ENCODE measurements around the gene UNC45B. TPM values are rescaled to one million over a fixed set of nuclear protein-coding genes. Genes with fewer than 3 reads are reported as not detected.

UNC45B gene
- polyA plus RNA-seq, 1 of the 3 experiments (the other 2 are of a cell fraction): not detected

- no peak overlapping the region for H2AFZ ChIP-seq (ENCODE audit: low read depth)
- POLR2A ChIA-PET: no interaction called here
- CTCF ChIA-PET: no interaction called here
- H3K9ac ChIP-seq: no peak overlapping the region
- H3K9me2 ChIP-seq: no peaks in the 10 kb centered on the region
- H3K4me3 ChIP-seq (ENCODE audit: low read depth in 2 of 2, low read length in 1 of 2): no peak overlapping the region
- H3K4me2 ChIP-seq: no peak overlapping the region
- WGBS (ENCODE audit: low lambda C conversion rate): 0% methylated on average over 1 of the region's 1 CpG
- DNase-seq: no peak
- H3K27ac ChIP-seq (ENCODE audit: low read depth in 2 of 2, low read length in 1 of 2): no peak overlapping the region
- no peaks in the 10 kb centered on the region for H3K9me3 ChIP-seq
- no peaks in the 10 kb centered on the region for H3K36me3 ChIP-seq (replicated peaks in 1 of 2; ENCODE audit: control insufficient read depth in 1 of 2, insufficient read depth in 2 of 2, low read length in 1 of 2)
- TF ChIP-seq MEF2A (IDR thresholded peaks at IDR 0.05; ENCODE audit: borderline replicate concordance, low read depth): no peak
- no peak for TF ChIP-seq RXRA (IDR thresholded peaks at IDR 0.05; ENCODE audit: borderline replicate concordance, low read depth)
- TF ChIP-seq JUND (IDR thresholded peaks at IDR 0.05): no peak
- no peaks in the 10 kb centered on the region for H3K4me1 ChIP-seq (ENCODE audit: control insufficient read depth in 1 of 2, insufficient read depth in 2 of 2, low read depth in 1 of 2, low read length in 1 of 2)
- H3K27me3 ChIP-seq (ENCODE audit: insufficient read depth): peaks cover 55% of the 10 kb centered on the region; the same call in 1 of the 2 replicates
- H4K20me1 ChIP-seq (ENCODE audit: insufficient read depth): no peaks in the 10 kb centered on the region
- H3F3A ChIP-seq (replicated peaks; ENCODE audit: insufficient read depth): no peaks in the 10 kb centered on the region
- H3K79me2 ChIP-seq (ENCODE audit: insufficient read depth): no peaks in the 10 kb centered on the region
Measured at GRCh38 chr17:35167666-35168065, 20.0 kb downstream of the UNC45B start.

GRCh38 chr17:35169835-35170363 is 22.3 kb downstream of the UNC45B start:
- Histone ChIP-seq H3K4me2 (no peak overlapping the region), H3K36me3 (replicated peaks in 1 of 2; ENCODE audit: control insufficient read depth in 1 of 2, insufficient read depth in 2 of 2, low read length in 1 of 2) (no peaks in the 10 kb centered on the region), H3K4me1 (ENCODE audit: control insufficient read depth in 1 of 2, insufficient read depth in 2 of 2, low read depth in 1 of 2, low read length in 1 of 2) (no peaks in the 10 kb centered on the region), H3F3A (replicated peaks; ENCODE audit: insufficient read depth) (no peaks in the 10 kb centered on the region), H4K20me1 (ENCODE audit: insufficient read depth) (no peaks in the 10 kb centered on the region), H3K79me2 (ENCODE audit: insufficient read depth) (no peaks in the 10 kb centered on the region), H3K9me3 (no peaks in the 10 kb centered on the region), H3K27ac (ENCODE audit: low read depth in 2 of 2, low read length in 1 of 2) (no peak overlapping the region), H2AFZ (ENCODE audit: low read depth) (no peak overlapping the region), H3K9ac (no peak overlapping the region), H3K4me3 (ENCODE audit: low read depth in 2 of 2, low read length in 1 of 2) (no peak overlapping the region), H3K27me3 (ENCODE audit: insufficient read depth) (peaks cover 61% of the 10 kb centered on the region; the same call in 1 of the 2 replicates), H3K9me2 (no peaks in the 10 kb centered on the region)
- CTCF ChIA-PET: interaction anchor here (0.6 to 1.3 kb wide), 5 partner anchors 9 to 1092 kb away, joined by 3 to 4 read pairs (median 3); no protein-coding TSS in a partner anchor
- no peak for DNase-seq
- POLR2A ChIA-PET: no interaction called here
- TF ChIP-seq JUND (IDR thresholded peaks at IDR 0.05) (no peak), GABPA (IDR thresholded peaks at IDR 0.05; ENCODE audit: low read depth) (no peak), NRF1 (IDR thresholded peaks at IDR 0.05; ENCODE audit: low read depth, low read length) (no peak), IRF3 (IDR thresholded peaks at IDR 0.05; ENCODE audit: low read depth, low read length) (no peak)
- 37% methylated on average over 15 of the region's 17 CpGs for WGBS (ENCODE audit: low lambda C conversion rate)

DNA sequence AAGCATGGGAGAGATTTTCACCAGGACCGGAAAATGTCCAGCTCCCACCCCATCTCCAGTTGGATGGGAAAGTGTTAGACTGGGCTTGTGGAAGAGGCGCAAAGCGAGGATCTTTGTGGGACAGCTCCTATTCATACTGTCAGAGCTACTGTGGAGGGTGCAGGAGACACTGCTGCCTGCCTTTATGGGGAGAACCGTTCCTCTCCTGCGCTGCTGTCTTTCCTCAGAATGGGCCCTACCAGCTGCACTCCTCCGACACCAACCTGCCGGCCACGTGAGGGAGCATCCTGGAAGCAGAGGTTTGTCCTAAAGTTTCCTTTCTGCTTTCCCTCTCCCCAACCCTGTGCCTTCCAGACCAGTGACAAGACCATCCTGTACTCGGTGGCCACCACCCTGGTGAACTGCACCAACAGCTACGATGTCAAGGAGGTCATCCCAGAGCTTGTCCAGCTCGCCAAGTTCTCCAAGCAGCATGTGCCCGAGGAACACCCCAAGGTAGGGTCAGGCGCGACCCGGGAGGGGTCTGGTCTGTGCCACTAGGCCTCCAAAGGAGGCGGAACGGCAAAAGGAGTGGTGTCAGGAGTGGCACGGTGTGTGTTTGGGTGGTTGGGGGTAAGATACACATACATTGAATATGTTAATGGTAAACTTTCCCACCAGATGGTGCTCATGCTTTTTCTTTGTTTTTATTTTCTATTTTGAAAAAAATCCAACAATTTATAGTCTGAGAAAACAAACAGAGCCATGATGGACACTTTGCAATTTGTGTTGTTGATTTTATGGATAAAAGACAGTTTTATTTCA is 23.6 kb downstream of the UNC45B start:
- Histone ChIP-seq H3K4me2 (no peak overlapping the region), H3K36me3 (replicated peaks in 1 of 2; ENCODE audit: control insufficient read depth in 1 of 2, insufficient read depth in 2 of 2, low read length in 1 of 2) (no peaks in the 10 kb centered on the region), H3F3A (replicated peaks; ENCODE audit: insufficient read depth) (no peaks in the 10 kb centered on the region), H3K79me2 (ENCODE audit: insufficient read depth) (no peaks in the 10 kb centered on the region), H3K9me3 (no peaks in the 10 kb centered on the region), H4K20me1 (ENCODE audit: insufficient read depth) (no peaks in the 10 kb centered on the region), H3K4me1 (ENCODE audit: control insufficient read depth in 1 of 2, insufficient read depth in 2 of 2, low read depth in 1 of 2, low read length in 1 of 2) (no peaks in the 10 kb centered on the region), H3K27me3 (ENCODE audit: insufficient read depth) (peaks cover 65% of the 10 kb centered on the region; the same call in 1 of the 2 replicates), H3K4me3 (ENCODE audit: low read depth in 2 of 2, low read length in 1 of 2) (no peak overlapping the region), H3K9me2 (no peaks in the 10 kb centered on the region), H2AFZ (ENCODE audit: low read depth) (no peak overlapping the region), H3K9ac (no peak overlapping the region), H3K27ac (ENCODE audit: low read depth in 2 of 2, low read length in 1 of 2) (no peak overlapping the region)
- CTCF ChIA-PET: interaction anchor here (0.9 to 1.3 kb wide), 3 partner anchors 10 to 368 kb away, joined by 3 to 4 read pairs (median 3); no protein-coding TSS in a partner anchor
- WGBS (ENCODE audit: low lambda C conversion rate): 28% methylated on average over 18 of the region's 18 CpGs
- TF ChIP-seq JUND (IDR thresholded peaks at IDR 0.05) (no peak), CTCF (IDR thresholded peaks at IDR 0.05) (peak; percentile 47)
- POLR2A ChIA-PET: no interaction called here
- DNase-seq: no peak
